ENCODE results near the gene WDR54.

GRCh38 chr2:74414441-74414840 lies 7.1 kb upstream of the WDR54 start:
- TF ChIP-seq CTCF (IDR thresholded peaks at IDR 0.05; ENCODE audit: low read depth, low read length, poor library complexity, severe bottlenecking) (no peak), EZH2phosphoT487 (IDR thresholded peaks at IDR 0.05; ENCODE audit: borderline replicate concordance, low read length) (no peak)
